ENCODE measurements around the gene TNS4. TPM values are rescaled to one million over a fixed set of nuclear protein-coding genes. Genes with fewer than 3 reads are reported as not detected.
A peak's percentile ranks its signal among the peaks of the same experiment; 100 is the strongest.

Gene TNS4
- total RNA-seq, 1 donor from 2014 or later, result 25.6 TPM

DNA sequence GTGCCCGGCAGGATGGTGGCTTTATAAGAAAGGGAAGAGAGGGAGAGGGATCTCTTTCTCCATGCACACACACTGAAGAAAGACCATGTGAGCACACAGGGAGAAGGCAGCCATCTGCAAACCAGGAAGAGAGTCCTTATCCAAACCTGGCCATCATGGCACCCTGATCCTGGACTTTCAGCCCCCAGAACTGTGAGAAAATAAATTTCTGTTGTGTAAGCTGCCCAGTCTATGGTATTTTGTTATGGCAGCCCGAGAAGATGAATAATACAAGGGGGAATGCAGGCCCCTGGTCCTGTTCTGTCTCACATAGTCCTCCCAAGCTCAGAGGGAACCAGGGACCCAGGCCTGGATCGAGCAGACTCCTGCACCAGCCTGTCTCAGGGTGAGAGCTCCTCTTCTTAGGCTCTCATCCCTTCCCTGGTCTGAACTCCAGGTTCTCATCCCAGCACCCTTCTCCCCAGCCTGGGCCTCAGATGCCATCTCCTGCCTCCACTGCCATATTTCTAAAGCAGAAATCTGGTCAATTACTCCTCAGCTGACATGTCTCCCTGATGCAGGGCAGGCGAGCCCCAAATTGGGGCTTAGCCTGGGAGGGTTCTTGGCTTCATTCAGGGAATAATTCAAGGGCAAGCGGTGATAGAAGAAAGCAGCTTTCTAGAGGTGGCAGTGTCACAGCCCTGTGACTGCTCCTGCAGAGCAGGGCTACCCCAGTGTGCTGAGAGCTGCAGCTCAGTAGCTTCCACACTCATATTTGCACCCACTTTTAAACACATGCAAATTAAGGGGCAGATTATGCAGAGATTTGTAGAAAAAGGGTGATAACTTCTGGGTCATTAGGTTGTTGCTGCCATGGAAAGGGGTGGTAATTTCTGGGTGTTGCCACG, 29.3 kb downstream of the TNS4 start:
- no peak for DNase-seq

GRCh38 chr17:40470932-40471828, 30.2 kb downstream of the TNS4 start:
- DNase-seq, result no peak

DNA sequence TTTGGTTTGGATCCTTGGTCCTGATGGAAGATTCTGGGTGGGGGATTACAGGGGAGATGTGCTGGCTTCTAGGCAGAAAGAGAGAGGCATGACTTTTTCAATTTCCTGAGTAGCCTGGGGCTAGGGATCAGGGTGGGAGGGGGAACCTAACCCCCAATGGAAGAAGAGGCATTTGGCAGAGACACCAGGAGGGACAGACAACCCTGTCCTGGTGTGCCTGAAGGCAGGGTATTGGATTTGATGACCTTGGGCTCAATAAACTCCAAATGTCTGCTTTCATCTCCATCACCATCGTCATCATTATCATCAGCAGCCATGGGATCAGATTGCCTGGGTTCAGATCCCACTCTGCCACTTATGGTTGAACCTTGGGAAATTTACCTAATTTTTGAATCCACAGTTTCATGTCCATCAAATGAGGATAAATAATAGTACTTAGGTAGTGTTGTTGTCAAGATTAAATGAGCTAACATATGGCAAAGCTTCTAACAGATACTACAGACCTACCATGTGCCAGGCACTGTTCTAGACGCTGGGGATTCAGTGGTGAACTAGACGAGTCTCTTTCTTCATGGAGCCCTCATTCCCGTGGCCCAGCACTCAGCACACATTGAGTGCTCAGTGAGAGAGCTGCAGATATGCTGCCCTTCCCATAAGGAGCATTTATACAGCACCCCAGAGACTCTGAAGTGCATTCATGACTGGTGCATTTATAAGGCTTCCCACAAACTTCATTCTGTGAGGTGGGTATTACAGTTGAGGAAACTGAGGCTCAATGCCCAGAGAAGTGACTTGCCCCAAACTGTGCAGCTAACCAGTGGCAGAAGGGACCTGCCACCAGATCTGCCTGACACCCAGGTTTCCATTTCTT, 31.4 kb downstream of the TNS4 start:
- DNase-seq, result no peak

- no peak for DNase-seq
Observed at GRCh38 chr17:40468560-40468959, 32.9 kb downstream of the TNS4 start.

GRCh38 chr17:40467281-40467867, 34.0 kb downstream of the TNS4 start:
- DNase-seq, result no peak

DNA sequence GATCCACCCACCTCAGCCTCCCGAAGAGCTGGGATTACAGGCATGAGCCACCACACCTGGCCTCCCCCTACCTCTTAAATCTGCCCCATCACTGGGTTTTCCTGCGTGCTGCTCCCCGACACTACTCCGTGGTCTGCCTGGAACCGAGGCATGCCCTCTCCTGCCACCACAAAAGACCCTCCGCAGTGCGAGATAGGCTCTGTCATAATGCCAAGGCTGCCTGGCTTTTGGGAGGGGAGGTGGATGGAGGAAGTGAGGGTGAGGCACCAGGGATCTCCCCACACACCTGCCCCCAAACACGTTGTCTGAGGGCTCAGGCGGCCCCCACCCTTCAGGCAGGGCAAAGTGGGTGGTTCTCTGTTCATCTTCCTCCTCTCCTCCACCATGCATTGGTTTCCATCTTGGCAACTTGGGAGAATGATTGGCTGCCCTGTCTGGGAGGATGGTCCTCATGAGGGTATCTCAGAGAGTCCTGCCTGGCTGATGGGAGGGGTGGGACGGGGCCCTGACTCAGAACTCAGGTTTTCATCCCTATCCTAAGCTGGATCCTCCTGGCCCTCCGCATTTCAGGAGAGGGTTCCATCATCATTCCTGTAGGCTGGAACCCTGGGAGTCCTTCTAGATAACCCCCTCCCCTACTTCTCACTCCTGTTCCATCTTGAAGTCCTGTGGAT, 35.0 kb downstream of the TNS4 start:
- DNase-seq, result no peak

DNA sequence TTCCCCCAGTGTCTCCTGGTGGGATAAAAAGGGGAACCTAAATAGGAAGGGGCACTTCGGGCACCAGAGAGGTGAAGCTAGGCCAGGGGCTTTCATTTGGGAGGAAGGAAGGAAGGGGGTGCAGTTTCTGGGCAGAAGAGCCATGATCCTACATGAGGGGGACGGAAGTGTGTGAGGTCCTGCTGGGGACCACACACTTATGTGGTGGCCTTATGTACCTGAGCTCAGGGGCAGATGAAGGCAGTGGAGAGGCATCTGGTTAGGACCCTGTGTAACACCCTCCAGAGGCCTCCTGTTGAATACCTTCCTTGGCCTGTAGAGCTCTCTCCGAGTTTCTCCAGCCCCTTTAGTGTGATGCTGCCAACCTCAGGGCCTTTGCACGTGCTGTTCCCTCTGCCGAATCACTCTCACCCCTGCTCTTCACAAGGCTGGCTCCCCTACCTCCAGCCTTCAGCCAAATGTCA, 37.0 kb downstream of the TNS4 start:
- DNase-seq, result no peak

- peak; percentile 27 for DNase-seq
Observed at GRCh38 chr17:40463122-40463550, 38.3 kb downstream of the TNS4 start.

DNA sequence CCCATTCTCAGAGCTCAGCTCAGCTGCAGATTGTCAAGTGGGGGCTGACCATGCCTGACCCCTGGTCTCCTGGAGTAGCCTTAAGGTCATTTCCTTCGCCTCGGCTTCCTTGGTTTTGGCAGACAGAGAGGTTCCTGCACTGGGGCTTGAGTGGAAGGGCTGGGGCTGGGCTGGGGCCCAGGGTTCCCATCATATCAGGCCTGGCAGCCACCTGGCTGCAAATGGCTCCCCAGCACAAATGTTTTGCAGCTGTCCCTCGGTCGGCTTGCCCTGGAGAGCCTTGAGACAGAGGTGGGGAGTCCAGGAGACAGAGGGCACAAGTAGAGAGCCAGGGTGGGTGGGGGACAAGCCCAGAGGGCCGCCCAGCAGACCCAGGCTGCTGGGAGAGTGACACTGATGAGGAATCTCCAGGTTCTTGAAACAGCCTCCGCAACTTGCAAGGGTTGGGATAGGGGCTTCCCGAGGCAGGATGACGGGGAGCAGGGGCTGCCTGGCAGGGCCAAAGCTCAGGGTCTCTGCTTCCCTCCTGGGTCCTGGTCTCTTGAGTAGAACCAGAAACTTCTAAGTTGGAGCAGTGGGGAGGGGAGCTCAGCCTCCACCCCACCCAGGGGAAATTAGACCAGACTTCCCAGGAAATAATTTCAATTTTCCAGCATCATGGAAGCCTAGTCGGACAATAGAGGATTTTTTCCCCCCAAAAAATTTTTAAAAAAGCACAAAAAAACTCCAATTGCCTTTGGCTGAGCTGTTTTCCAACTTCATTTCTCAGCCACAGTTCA, 38.9 kb downstream of the TNS4 start:
- no peak for DNase-seq

DNA sequence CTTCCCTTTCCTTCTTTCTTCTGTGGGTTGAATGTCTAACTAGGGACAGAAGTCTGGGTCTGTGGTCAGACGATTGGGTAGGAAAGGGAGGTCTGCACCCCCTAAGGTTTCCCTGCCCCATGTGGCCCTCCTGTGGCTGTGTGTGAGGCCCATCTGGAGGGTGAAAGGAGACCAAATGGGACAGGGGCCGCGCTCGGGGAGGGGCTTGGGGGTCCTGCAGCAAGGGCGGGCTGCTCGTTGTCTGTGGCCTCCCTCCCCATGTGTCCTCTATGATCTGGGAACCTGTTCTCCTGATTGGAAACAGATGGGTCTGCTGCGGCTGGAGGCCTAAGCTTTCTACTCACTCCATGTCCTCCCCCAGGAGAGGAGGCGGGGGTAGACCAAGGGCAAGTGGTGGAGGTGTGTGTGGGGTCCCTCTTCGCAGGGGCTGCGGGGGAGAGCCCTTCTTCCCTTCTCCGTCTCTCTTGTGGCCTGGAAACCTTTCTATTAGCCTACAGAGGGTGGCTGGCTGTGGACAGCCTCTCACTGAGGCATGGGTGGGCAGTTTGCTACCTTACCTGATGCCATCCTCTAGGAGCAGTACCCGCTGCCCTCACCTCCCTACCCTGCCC, 39.6 kb downstream of the TNS4 start:
- peak; percentile 59 for DNase-seq

- peak; percentile 83 for DNase-seq
Observed at GRCh38 chr17:40460968-40461731, 40.3 kb downstream of the TNS4 start.

DNA sequence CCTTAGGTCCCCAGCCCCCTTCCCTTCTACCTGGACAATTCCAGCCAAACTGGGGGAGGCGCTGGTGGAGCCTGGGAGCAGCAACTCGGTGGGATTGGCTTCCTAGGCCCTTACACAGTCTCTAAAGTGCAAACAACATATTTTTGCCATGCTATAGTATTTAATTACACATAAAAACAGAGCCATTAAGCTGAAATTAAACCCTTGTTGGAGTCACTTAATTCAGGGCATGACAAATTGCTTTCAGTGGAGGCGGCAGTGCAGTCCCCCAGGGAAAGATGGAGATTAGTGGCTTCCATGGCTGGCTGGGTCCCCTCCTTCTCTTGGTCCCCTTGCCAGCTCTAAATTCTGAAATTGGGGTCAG, 40.8 kb downstream of the TNS4 start:
- no peak for DNase-seq

GRCh38 chr17:40459636-40460603, 41.5 kb downstream of the TNS4 start:
- peak; percentile 45 for DNase-seq

DNA sequence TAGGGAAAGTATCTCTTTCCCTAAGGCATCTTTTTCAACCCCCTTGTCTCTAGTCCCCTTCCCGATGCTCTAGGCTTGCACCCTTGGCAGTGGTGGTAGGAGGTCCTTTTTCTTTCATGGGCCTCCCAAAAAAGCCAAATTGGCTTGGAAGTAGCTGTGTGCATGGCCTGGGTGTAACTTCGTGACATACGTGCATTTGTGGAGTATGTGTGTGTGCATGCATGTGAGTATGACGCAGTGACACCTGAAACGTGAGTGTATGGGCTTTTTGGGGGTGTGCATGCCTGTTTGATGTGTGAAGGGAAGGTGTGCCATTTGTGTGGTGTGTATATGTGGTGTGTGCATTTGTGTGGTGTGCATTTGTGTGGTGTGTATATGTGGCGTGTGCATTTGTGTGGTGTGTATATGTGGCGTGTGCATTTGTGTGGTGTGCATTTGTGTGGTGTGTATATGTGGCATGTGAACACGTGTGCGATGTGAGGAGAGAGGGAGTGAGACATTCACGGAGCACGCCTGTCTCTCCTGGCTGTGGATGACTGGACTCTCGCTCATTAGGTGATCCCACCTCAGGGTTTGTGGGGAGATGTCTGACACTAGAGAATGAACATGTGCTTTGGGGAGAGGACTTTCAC, 42.5 kb downstream of the TNS4 start:
- DNase-seq, result no peak

DNA sequence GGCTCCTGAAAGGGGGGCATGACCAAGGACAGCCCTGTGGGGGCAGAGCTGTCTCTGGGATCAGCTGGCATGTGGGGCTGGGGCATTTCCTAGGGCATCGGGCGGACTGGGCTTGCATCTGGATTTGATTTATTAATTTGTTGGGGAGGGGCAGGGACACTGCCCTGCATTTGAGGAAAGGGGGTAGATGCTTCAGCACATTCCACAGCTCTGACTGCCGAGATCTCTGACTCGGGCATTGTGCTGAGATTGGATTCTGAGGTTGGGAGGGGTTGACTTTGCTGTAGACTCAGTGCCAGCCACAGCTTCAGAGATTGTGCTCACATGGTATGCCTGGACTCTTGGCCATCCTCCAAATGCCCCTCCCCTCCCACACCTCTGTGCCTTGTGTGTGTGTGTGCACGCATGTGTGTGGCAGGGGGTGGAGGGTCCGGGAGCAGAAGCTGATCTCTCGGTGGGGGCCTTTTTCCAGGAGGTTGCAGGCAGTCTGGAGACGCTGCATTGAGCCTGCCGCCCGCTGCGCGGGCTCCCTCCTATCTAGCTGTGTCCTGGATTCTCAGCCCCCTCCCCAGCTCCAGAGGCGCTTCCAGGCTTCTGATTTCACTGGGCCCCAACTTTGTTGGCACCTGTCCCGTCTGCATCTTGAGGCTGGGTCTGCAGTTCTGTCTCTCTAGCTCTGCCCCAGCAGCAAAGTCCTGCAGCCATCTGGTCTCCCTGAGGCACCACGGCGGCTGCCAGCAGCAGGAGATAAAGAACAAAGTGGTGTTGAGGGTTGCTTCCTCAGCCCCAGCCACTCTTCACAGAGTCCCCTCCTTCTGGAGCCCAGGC, 43.2 kb downstream of the TNS4 start:
- DNase-seq, result peak; percentile 45

DNA sequence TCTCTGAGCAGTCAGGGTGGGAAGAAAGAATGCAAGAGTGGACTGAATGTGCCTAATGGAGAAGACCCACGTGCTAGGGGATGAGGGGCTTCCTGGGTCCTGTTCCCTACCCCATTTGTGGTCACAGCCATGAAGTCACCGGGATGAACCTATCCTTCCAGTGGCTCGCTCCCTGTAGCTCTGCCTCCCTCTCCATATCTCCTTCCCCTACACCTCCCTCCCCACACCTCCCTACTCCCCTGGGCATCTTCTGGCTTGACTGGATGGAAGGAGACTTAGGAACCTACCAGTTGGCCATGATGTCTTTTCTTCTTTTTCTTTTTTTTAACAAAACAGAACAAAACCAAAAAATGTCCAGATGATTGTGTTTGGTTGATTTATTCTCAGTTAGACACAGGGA, 44.1 kb downstream of the TNS4 start:
- no peak for DNase-seq
